GM08714 (cell line): ENCODE data around the gene FAM174A.

ENCODE experiments used
- H3K4me3 ChIP-seq: fragments of 200-500 bp; sonication (Bioruptor generic); 2 replicates; pipeline ENCODE4 v1.5.1; 2014; ENCODE audit warnings: mild to moderate bottlenecking, low read length, inconsistent platforms
- ZNF274 ChIP-seq: IDR thresholded peaks from 2 replicates; pipeline ENCODE4 v1.6.1; 2012; ENCODE audit warnings: mild to moderate bottlenecking, low read depth, low read length

Gene FAM174A

DNA sequence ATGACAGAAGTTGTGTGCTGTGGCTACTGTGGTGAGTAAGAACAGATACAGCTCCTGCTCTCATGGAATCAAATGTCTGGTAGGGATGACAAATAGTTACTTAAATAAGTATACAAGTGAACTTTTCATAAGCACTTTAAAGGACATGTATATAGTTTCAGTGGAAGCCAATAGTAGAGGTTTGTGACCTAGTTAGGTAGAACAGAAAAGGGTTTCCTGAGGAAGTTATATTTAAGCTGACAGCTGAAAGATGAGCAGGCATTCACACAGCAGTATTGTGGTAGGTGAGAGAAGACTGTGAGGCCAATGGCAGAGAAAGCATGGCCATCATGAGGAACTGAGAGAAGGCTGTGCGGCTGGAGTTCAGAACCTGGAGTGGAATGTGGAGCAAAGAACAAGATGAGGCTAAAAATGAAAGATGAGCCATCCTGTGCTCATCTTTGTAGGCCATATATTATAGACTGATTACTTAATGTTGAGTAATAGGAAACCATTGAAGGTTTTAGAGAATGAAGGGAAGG is 15.4 kb downstream of the FAM174A start:
- no peak for TF ChIP-seq ZNF274
- H3K4me3 ChIP-seq, result no peak overlapping the region

- H3K4me3 ChIP-seq, result no peak overlapping the region
- TF ChIP-seq ZNF274, result no peak
These were observed 16.0 kb downstream of the FAM174A start for GRCh38 chr5:100551183-100551582.

- no peak for TF ChIP-seq ZNF274
- H3K4me3 ChIP-seq, result no peak overlapping the region
These were observed 18.0 kb downstream of the FAM174A start for GRCh38 chr5:100553209-100553608.

GRCh38 chr5:100560860-100561259 is 25.7 kb downstream of the FAM174A start:
- H3K4me3 ChIP-seq, result no peak overlapping the region
- TF ChIP-seq ZNF274, result no peak

- TF ChIP-seq ZNF274, result no peak
- no peak overlapping the region for H3K4me3 ChIP-seq
These were observed 27.6 kb downstream of the FAM174A start for GRCh38 chr5:100562821-100563220.

DNA sequence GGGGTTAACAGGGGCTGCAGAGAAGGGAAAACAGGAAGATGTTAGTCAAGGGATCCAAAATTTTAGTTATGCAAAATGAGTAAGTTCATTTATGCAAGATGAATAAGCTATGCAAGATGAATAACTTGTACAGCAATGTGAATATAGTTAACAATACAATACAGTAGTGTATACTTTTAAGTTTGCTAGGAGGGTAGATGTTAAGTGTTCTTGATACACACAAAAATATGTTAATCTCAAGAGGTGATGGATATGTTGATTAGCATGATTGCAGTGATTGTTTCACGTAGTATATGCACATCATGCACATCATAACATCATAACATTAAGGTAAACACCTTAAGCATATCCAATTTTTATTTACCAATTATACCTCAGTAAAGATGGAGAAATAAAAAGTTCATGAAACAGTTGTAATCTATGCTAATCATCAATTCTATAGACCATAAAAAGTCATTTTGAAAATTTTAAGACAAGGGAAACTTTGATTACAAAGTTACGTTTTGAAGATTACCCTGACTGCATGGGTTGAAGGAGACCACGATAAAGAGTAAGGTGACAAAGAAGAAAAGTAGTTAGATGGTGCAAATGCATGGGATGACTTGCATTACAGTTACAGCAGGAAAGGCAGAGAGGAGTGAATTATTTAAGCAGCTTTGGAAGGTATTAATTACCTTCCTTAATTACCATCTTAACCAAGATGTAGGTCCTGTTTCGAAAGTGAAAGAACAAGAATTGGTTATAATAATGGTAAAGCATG is 31.4 kb downstream of the FAM174A start:
- H3K4me3 ChIP-seq, result no peak overlapping the region
- no peak for TF ChIP-seq ZNF274

DNA sequence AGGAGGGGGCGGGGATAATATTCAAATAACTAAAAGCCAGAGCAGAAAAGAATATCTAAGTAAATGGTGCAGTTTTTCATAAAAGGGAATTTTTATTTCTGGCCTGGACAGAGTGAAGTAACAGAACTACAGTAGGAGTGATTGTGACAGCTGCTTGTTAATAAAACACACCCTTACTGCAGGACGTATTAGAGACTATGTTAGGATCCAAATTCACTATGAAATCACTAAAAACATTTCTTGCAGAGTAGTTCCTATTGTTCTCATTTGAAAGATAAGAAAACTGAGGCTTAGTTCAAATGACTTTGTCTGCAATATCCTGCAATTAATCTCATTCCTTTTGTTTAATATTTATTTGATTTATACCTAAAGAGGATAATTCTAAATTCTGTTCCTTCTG is 39.5 kb downstream of the FAM174A start:
- TF ChIP-seq ZNF274, result no peak
- H3K4me3 ChIP-seq, result no peak overlapping the region

GRCh38 chr5:100575815-100576214 is 40.6 kb downstream of the FAM174A start:
- TF ChIP-seq ZNF274, result no peak

DNA sequence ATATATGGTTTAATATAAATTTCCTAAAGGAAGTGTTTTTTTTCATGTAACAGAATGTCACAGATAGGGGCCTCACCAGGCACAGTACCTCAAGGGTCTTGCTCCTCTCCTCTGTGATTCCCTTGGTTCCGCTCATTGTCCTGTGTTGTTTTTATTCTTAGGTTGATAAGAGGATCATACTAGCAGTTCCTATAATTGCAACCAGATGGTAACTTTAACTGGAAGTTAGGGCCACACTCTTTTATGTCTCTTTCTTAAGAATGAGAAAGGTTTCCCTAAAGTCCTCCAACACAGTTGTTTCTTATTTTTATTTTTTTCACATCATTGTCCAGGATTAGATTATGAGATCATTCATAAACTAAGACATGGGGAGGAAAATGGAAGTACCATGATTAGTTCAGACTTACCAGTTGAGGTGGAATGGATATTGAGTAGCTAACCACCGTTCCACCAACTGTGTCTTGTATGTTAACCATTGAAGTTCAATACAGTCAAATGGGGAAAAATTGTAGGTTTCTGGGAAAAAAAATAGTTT is 41.1 kb downstream of the FAM174A start:
- TF ChIP-seq ZNF274, result no peak
- no peak overlapping the region for H3K4me3 ChIP-seq

More at GRCh38 chr5:100575815-100576214, 40.6 kb downstream of the FAM174A start:
- H3K4me3 ChIP-seq, result no peak overlapping the region

DNA sequence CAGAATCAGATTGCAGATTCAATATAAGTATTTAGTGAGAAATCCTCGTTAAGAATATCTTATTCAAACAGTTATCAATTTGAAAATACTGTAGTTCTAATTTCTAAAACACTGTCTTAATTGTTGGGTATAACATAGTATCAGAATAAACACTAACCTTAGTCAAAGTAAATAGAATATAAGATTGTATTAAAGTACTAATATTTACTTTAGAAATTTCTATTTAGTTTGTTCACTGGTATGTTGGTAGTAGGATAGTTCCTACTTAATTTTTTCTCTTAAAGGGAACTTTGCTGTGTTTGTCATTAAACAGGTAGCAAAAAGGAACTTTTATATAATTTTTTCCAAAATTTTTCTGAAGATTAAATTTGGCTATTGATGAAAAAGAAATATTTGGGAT is 42.3 kb downstream of the FAM174A start:
- no peak for TF ChIP-seq ZNF274
- H3K4me3 ChIP-seq, result no peak overlapping the region

DNA sequence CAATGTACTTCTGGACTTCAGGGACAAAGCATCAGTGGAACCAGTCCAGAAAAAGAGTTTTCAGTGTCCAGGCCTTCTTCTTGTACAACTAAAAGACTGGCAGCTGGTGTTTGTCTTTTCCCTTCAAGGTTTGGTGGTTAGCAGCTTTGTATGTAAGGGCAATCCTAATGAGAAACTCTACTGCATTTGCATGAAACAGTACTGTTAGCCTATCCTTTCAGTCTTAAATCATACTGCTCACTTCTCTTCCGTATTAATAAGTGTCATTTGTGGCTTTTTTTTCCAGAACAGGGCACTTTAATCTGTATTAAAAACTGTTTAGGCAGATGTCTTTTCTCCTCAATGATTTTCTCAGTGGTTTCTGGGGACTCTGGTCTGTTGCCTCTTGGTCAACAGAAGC is 48.9 kb downstream of the FAM174A start:
- TF ChIP-seq ZNF274, result no peak
- no peak overlapping the region for H3K4me3 ChIP-seq

DNA sequence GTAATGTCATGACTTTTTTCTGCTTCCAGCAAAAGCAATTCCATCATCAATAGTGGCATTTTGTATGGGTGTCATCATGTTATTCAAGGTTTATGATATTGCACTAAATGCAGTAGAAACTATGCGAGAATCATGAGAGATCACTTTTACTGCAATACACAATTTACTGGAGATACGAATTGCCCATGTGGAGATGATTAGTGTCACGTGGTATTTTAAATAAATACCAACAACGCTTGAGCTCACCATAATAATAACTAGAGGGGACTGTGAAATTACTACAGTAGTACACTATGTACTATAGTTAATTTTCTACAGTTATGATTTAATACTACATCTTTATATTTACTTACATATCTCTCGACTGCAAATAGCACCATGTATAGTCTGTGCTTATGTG is 49.7 kb downstream of the FAM174A start:
- H3K4me3 ChIP-seq, result no peak overlapping the region
- TF ChIP-seq ZNF274, result no peak

DNA sequence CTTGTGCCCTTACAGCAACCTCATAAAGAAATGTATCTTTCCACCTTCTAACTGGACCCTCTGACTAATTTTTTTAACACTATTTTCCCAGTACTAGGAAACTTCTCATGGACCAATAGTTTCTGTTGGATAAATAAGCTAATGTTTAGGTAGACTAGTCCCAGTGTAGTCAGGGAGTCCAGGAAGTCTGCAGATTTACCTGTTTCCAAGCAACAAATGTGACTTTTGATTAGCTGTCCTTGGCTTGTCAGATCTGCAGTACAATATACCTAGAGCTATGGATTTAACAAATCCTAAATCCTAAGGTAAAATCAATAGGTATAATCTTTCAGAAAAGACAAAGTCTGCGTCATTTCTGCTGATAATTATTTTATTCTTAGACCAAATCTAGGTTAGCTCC is 55.7 kb downstream of the FAM174A start:
- no peak for TF ChIP-seq ZNF274
- H3K4me3 ChIP-seq, result no peak overlapping the region

- TF ChIP-seq ZNF274, result no peak
- no peak overlapping the region for H3K4me3 ChIP-seq
These were observed 60.1 kb downstream of the FAM174A start for GRCh38 chr5:100595152-100595811.

DNA sequence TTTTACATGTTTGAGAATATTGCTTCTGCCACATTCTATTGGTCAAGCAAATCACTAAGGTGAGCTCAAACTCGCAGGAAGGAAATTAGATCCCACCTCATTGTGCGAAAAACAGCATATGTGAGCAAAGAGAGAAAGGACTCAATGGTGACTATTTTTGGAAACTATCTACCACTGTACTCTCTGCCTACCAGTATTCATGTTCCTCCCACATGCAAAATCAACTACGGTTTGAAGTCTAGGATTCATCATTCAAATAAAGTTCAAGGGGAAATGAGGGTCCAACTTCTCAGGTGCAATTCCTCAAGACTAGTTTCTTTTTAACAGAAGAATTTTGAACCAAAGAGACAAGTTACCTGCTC is 60.6 kb downstream of the FAM174A start:
- TF ChIP-seq ZNF274, result no peak
- H3K4me3 ChIP-seq, result no peak overlapping the region
